Liver (tissue), 3 donors: ENCODE data around the gene SDHB.

ENCODE experiments used
- EGR1 ChIP-seq, 2 donors: IDR thresholded peaks; 2 replicates each; pipeline ENCODE4 v1.6.1; 2016 to 2018; ENCODE audit warnings: antibody characterized with exemption in 2 of 2, low read depth in 2 of 2
- JUND ChIP-seq, 2 donors: IDR thresholded peaks; 2 replicates each; pipeline ENCODE4 v1.6.1; 2016; ENCODE audit warnings: antibody characterized with exemption in 2 of 2
- RAD21 ChIP-seq, 2 donors: IDR thresholded peaks; 2 replicates each; pipeline ENCODE4 v1.6.1; 2016; ENCODE audit warnings: antibody characterized with exemption in 2 of 2, mild to moderate bottlenecking in 2 of 2
- TF ChIP-seq, protein P1 (sequence below): fragments of 150-350 bp; IDR thresholded peaks from 2 replicates; pipeline ENCODE4 v1.5.1; 2017; ENCODE audit warnings: improper control_type of control experiment, low read depth, low read length; ENCODE audit not compliant: missing input control
- TF ChIP-seq, protein P2 (sequence below): IDR thresholded peaks from 2 replicates; pipeline ENCODE4 v1.6.1; 2016; ENCODE audit warnings: antibody characterized with exemption, mild to moderate bottlenecking
- donor health status: healthy.
- donor health status: healthy.

DNA sequence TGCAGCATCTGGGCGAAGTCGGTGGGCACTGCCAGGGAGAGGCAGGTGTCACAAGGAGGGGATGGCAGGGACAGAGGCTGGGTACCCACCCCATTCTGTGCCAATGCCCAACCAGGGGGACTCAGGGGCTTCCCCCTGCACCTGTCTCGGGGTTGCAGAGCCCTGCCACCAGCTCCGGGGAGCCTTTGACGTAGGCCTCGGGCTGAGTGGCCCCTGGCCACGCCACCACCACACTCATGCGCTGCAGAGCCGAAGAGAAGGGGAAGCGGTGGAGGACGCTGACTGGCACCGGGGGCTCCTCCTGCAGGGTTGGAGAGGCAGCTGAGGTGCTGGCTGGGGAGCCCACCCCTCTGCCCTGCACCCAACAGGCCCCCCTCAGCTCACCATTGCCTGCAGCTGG lies 61.7 kb downstream of the SDHB start:
- TF ChIP-seq, protein P1, sequence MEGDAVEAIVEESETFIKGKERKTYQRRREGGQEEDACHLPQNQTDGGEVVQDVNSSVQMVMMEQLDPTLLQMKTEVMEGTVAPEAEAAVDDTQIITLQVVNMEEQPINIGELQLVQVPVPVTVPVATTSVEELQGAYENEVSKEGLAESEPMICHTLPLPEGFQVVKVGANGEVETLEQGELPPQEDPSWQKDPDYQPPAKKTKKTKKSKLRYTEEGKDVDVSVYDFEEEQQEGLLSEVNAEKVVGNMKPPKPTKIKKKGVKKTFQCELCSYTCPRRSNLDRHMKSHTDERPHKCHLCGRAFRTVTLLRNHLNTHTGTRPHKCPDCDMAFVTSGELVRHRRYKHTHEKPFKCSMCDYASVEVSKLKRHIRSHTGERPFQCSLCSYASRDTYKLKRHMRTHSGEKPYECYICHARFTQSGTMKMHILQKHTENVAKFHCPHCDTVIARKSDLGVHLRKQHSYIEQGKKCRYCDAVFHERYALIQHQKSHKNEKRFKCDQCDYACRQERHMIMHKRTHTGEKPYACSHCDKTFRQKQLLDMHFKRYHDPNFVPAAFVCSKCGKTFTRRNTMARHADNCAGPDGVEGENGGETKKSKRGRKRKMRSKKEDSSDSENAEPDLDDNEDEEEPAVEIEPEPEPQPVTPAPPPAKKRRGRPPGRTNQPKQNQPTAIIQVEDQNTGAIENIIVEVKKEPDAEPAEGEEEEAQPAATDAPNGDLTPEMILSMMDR, result no peak
- TF ChIP-seq, protein P2, sequence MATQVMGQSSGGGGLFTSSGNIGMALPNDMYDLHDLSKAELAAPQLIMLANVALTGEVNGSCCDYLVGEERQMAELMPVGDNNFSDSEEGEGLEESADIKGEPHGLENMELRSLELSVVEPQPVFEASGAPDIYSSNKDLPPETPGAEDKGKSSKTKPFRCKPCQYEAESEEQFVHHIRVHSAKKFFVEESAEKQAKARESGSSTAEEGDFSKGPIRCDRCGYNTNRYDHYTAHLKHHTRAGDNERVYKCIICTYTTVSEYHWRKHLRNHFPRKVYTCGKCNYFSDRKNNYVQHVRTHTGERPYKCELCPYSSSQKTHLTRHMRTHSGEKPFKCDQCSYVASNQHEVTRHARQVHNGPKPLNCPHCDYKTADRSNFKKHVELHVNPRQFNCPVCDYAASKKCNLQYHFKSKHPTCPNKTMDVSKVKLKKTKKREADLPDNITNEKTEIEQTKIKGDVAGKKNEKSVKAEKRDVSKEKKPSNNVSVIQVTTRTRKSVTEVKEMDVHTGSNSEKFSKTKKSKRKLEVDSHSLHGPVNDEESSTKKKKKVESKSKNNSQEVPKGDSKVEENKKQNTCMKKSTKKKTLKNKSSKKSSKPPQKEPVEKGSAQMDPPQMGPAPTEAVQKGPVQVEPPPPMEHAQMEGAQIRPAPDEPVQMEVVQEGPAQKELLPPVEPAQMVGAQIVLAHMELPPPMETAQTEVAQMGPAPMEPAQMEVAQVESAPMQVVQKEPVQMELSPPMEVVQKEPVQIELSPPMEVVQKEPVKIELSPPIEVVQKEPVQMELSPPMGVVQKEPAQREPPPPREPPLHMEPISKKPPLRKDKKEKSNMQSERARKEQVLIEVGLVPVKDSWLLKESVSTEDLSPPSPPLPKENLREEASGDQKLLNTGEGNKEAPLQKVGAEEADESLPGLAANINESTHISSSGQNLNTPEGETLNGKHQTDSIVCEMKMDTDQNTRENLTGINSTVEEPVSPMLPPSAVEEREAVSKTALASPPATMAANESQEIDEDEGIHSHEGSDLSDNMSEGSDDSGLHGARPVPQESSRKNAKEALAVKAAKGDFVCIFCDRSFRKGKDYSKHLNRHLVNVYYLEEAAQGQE, result no peak
- no peak for TF ChIP-seq EGR1 (IDR thresholded peaks at IDR 0.05; ENCODE audit: low read depth in 2 of 2)
- no peak for TF ChIP-seq RAD21 (IDR thresholded peaks at IDR 0.05)
- TF ChIP-seq JUND (IDR thresholded peaks at IDR 0.05), result no peak
